IPS DF 6.9 (cell line): ENCODE data around the gene PTGDS.

Source experiments
- DNase-seq: peaks from one replicate; pipeline ENCODE4 v3.0.0-alpha.2; 2013; ENCODE audit warnings: low read depth, low spot score
- H3K27ac ChIP-seq: one replicate; pipeline ENCODE4 v1.5.1; 2013; ENCODE audit warnings: low read length, control low read depth
- H3K27me3 ChIP-seq: 2 replicates; pipeline ENCODE4 v1.6.1; 2013; ENCODE audit warnings: mild to moderate bottlenecking, low read length; ENCODE audit not compliant: control insufficient read depth, insufficient read depth
- H3K36me3 ChIP-seq: 2 replicates; pipeline ENCODE4 v1.6.1; 2013; ENCODE audit warnings: low read length; ENCODE audit not compliant: control insufficient read depth, insufficient read depth
- H3K4me1 ChIP-seq: 2 replicates; pipeline ENCODE4 v1.6.1; 2013; ENCODE audit warnings: low read length; ENCODE audit not compliant: control insufficient read depth, insufficient read depth
- H3K4me3 ChIP-seq: 2 replicates; pipeline ENCODE4 v1.5.1; 2013; ENCODE audit warnings: mild to moderate bottlenecking, low read length
- H3K9me3 ChIP-seq: 2 replicates; pipeline ENCODE4 v1.6.1; 2013; ENCODE audit warnings: low read length, inconsistent platforms; ENCODE audit not compliant: control insufficient read depth, insufficient read depth
- WGBS: extraction: QIAGEN DNeasy Blood & Tissue Kit; methylation state at CpG from one replicate; pipeline ENCODE4 v1.1.7; 2013; ENCODE audit warnings: mixed read lengths, missing lambda C conversion rate; ENCODE audit not compliant: insufficient read length, insufficient coverage; 5-methylcytosine and 5-hydroxymethylcytosine counted together

Gene PTGDS

GRCh38 chr9:136977223-136977622, at the start of gene PTGDS:
PTGDS (plus strand) TSS chr9:136977504; CDS start chr9:136977579, 75 bp downstream.
- Histone ChIP-seq H3K27ac (no peak within 1 kb of the TSS), H3K36me3 (no peaks in the 10 kb centered on the region), H3K27me3 (no peaks in the 10 kb centered on the region), H3K4me3 (peak within 1 kb of the TSS; percentile 68), H3K4me1 (peaks cover 2% of the 10 kb centered on the region), H3K9me3 (no peaks in the 10 kb centered on the region)
- no CpG with 5 or more reads among the region's 10 CpGs for WGBS
- no peak for DNase-seq

- Histone ChIP-seq H3K27me3 (no peaks in the 10 kb centered on the region), H3K4me1 (no peaks in the 10 kb centered on the region), H3K27ac (no peak overlapping the region), H3K36me3 (peaks cover 20% of the 10 kb centered on the region), H3K4me3 (no peak overlapping the region; the same call in 1 of the 2 replicates), H3K9me3 (no peaks in the 10 kb centered on the region)
- DNase-seq = no peak
- no CpG with 5 or more reads among the region's 9 CpGs for WGBS
Measured at GRCh38 chr9:136928591-136928990, 48.7 kb upstream of the PTGDS start.

GRCh38 chr9:136930014-136930413, 47.3 kb upstream of the PTGDS start:
- Histone ChIP-seq H3K27me3 (no peaks in the 10 kb centered on the region), H3K36me3 (peaks cover 15% of the 10 kb centered on the region), H3K27ac (no peak overlapping the region), H3K4me3 (no peak overlapping the region), H3K9me3 (no peaks in the 10 kb centered on the region), H3K4me1 (no peaks in the 10 kb centered on the region)
- DNase-seq = no peak
- WGBS = no CpG with 5 or more reads among the region's 4 CpGs

GRCh38 chr9:136931611-136932130, 45.6 kb upstream of the PTGDS start:
- no CpG with 5 or more reads among the region's 2 CpGs for WGBS
- DNase-seq = no peak
- Histone ChIP-seq H3K4me3 (no peak overlapping the region), H3K4me1 (no peaks in the 10 kb centered on the region), H3K27ac (no peak overlapping the region), H3K36me3 (peaks cover 5% of the 10 kb centered on the region; the same call in 1 of the 2 replicates), H3K27me3 (no peaks in the 10 kb centered on the region), H3K9me3 (no peaks in the 10 kb centered on the region)

GRCh38 chr9:136934277-136934676, 43.0 kb upstream of the PTGDS start:
- WGBS = no CpG with 5 or more reads among the region's 3 CpGs
- H3K27ac ChIP-seq = no peak overlapping the region

GRCh38 chr9:136935651-136936050, 41.7 kb upstream of the PTGDS start:
- no CpG with 5 or more reads among the region's 3 CpGs for WGBS
- DNase-seq = no peak
- Histone ChIP-seq H3K36me3 (peaks cover 9% of the 10 kb centered on the region), H3K27me3 (no peaks in the 10 kb centered on the region), H3K9me3 (no peaks in the 10 kb centered on the region), H3K27ac (no peak overlapping the region), H3K4me3 (no peak overlapping the region), H3K4me1 (no peaks in the 10 kb centered on the region)

More at GRCh38 chr9:136934277-136934676, 43.0 kb upstream of the PTGDS start:
- Histone ChIP-seq H3K27me3 (no peaks in the 10 kb centered on the region), H3K4me1 (no peaks in the 10 kb centered on the region), H3K4me3 (no peak overlapping the region), H3K36me3 (no peaks in the 10 kb centered on the region), H3K9me3 (no peaks in the 10 kb centered on the region)
- no peak for DNase-seq

- Histone ChIP-seq H3K36me3 (peaks cover 18% of the 10 kb centered on the region), H3K27ac (no peak overlapping the region)
- no CpG with 5 or more reads among the region's 8 CpGs for WGBS
Measured at GRCh38 chr9:136936645-136937170, 40.6 kb upstream of the PTGDS start.

GRCh38 chr9:136937186-136938001, 39.9 kb upstream of the PTGDS start:
- peaks cover 25% of the 10 kb centered on the region for H3K36me3 ChIP-seq
- DNase-seq = no peak
- no peak overlapping the region for H3K27ac ChIP-seq

More at GRCh38 chr9:136936645-136937170, 40.6 kb upstream of the PTGDS start:
- Histone ChIP-seq H3K9me3 (no peaks in the 10 kb centered on the region), H3K4me1 (no peaks in the 10 kb centered on the region), H3K27me3 (no peaks in the 10 kb centered on the region), H3K4me3 (no peak overlapping the region)
- no peak for DNase-seq

GRCh38 chr9:136939431-136939995, 37.8 kb upstream of the PTGDS start:
- no peak overlapping the region for H3K27ac ChIP-seq
- no peaks in the 10 kb centered on the region for H3K27me3 ChIP-seq
- H3K4me3 ChIP-seq = no peak overlapping the region
- no peak for DNase-seq
- peaks cover 2% of the 10 kb centered on the region; the same call in 1 of the 2 replicates for H3K4me1 ChIP-seq
- WGBS = no CpG with 5 or more reads among the region's 28 CpGs
- H3K36me3 ChIP-seq = peaks cover 26% of the 10 kb centered on the region
- H3K9me3 ChIP-seq = no peaks in the 10 kb centered on the region

More at GRCh38 chr9:136937186-136938001, 39.9 kb upstream of the PTGDS start:
- no CpG with 5 or more reads among the region's 15 CpGs for WGBS
- no peaks in the 10 kb centered on the region for H3K4me1 ChIP-seq
- H3K4me3 ChIP-seq = no peak overlapping the region
- no peaks in the 10 kb centered on the region for H3K27me3 ChIP-seq
- H3K9me3 ChIP-seq = no peaks in the 10 kb centered on the region

- Histone ChIP-seq H3K36me3 (peaks cover 26% of the 10 kb centered on the region), H3K9me3 (no peaks in the 10 kb centered on the region), H3K4me1 (peaks cover 5% of the 10 kb centered on the region; the same call in 1 of the 2 replicates), H3K4me3 (no peak overlapping the region), H3K27ac (no peak overlapping the region), H3K27me3 (no peaks in the 10 kb centered on the region)
- no CpG with 5 or more reads among the region's 16 CpGs for WGBS
- no peak for DNase-seq
Measured at GRCh38 chr9:136939996-136940525, 37.2 kb upstream of the PTGDS start.
